ENCODE data around the gene CDKN2D. TPM values are rescaled to one million over a fixed set of nuclear protein-coding genes. Genes with fewer than 3 reads are reported as not detected.

The CDKN2D gene
- total RNA-seq, 1 experiment from 2014 or later = 13.8 TPM

MicroRNAs within 50 kb of the gene (microRNA counts, 767-probe panel; counts per million panel counts)
- microRNA hsa-miR-1238 = not detected

Small RNA genes within 50 kb of the gene (microRNA-seq; reads per million reads assigned to microRNA genes)
- not detected for gene MIR1238 (ENCODE audit: borderline number of aligned reads)

Other genes starting within 250 kb of the CDKN2D start
- gene RAVER1, start 235.4 kb downstream of the CDKN2D start, total RNA-seq (2021; ENCODE audit: unreplicated experiment) = 71.0 TPM
- 8.3 TPM for gene ICAM3, start 229.4 kb downstream of the CDKN2D start, total RNA-seq (2021; ENCODE audit: unreplicated experiment)
- 110 TPM for gene TYK2, start 188.4 kb downstream of the CDKN2D start, total RNA-seq (2021; ENCODE audit: unreplicated experiment)
- 260 TPM for gene CDC37, start 165.4 kb downstream of the CDKN2D start, total RNA-seq (2021; ENCODE audit: unreplicated experiment)
- gene PDE4A, start 148.4 kb downstream of the CDKN2D start, total RNA-seq (2021; ENCODE audit: unreplicated experiment) = 33.7 TPM
- gene KEAP1, start 65.6 kb downstream of the CDKN2D start, total RNA-seq (2021; ENCODE audit: unreplicated experiment) = 75.2 TPM
- gene S1PR5, start 51.5 kb downstream of the CDKN2D start, total RNA-seq (2021; ENCODE audit: unreplicated experiment) = 4.4 TPM
- gene ATG4D, start 25.1 kb downstream of the CDKN2D start, total RNA-seq (2021; ENCODE audit: unreplicated experiment) = 45.4 TPM
- gene KRI1, start 3.0 kb downstream of the CDKN2D start, total RNA-seq (2021; ENCODE audit: unreplicated experiment) = 44.0 TPM
- 111 TPM for gene AP1M2, start 18.3 kb upstream of the CDKN2D start, total RNA-seq (2021; ENCODE audit: unreplicated experiment)
- 90.9 TPM for gene SLC44A2, start 56.6 kb upstream of the CDKN2D start, total RNA-seq (2021; ENCODE audit: unreplicated experiment)
- 430 TPM for gene ILF3, start 85.4 kb upstream of the CDKN2D start, total RNA-seq (2021; ENCODE audit: unreplicated experiment)
- gene QTRT1, start 132.5 kb upstream of the CDKN2D start, total RNA-seq (2021; ENCODE audit: unreplicated experiment) = 54.6 TPM
- 183 TPM for gene DNM2, start 149.1 kb upstream of the CDKN2D start, total RNA-seq (2021; ENCODE audit: unreplicated experiment)

Measured in HCT116 (cell line).